H9 (cell line): ENCODE results near the gene GOLGA8S. TPM values are rescaled to one million over a fixed set of nuclear protein-coding genes. Genes with fewer than 3 reads are reported as not detected.

Source experiments
- DNase-seq: peaks from one replicate; pipeline ENCODE4 v3.0.0-alpha.2; 2017
- H2AFZ ChIP-seq: one replicate; pipeline ENCODE4 v1.6.1; 2013; ENCODE audit warnings: mild to moderate bottlenecking, low read length, control low read depth, moderate library complexity
- H2AK5ac ChIP-seq: 2 replicates; pipeline ENCODE4 v1.6.1; 2013; ENCODE audit warnings: low read length, control low read depth, mixed read lengths; ENCODE audit not compliant: insufficient read length
- H2BK120ac ChIP-seq: one replicate; pipeline ENCODE4 v1.6.1; 2013; ENCODE audit warnings: low read depth, mild to moderate bottlenecking, low read length, control low read depth, inconsistent platforms; ENCODE audit not compliant: poor library complexity, severe bottlenecking
- H2BK12ac ChIP-seq: 2 replicates; pipeline ENCODE4 v1.6.1; 2013; ENCODE audit warnings: low read length, control low read depth, mixed read lengths, low read depth; ENCODE audit not compliant: insufficient read length
- H2BK15ac ChIP-seq: 2 replicates; pipeline ENCODE4 v1.6.1; 2013; ENCODE audit warnings: low read depth, low read length, control low read depth
- H2BK20ac ChIP-seq: one replicate; pipeline ENCODE4 v1.6.1; 2013; ENCODE audit warnings: low read depth, mild to moderate bottlenecking, low read length, control low read depth, inconsistent platforms; ENCODE audit not compliant: poor library complexity, severe bottlenecking
- H2BK5ac ChIP-seq: 2 replicates; pipeline ENCODE4 v1.6.1; 2013; ENCODE audit warnings: low read length, control low read depth, mixed read lengths; ENCODE audit not compliant: insufficient read length
- H3K14ac ChIP-seq: 2 replicates; pipeline ENCODE4 v1.6.1; 2013; ENCODE audit warnings: low read length, control low read depth; ENCODE audit not compliant: insufficient read depth
- H3K18ac ChIP-seq: 2 replicates; pipeline ENCODE4 v1.6.1; 2013; ENCODE audit warnings: low read depth, mild to moderate bottlenecking, mixed read lengths, low read length, control low read depth; ENCODE audit not compliant: insufficient read length
- H3K23ac ChIP-seq: 2 replicates; pipeline ENCODE4 v1.6.1; 2013; ENCODE audit warnings: low read length, control low read depth, mixed read lengths, low read depth; ENCODE audit not compliant: insufficient read length
- H3K23me2 ChIP-seq: 2 replicates; pipeline ENCODE4 v1.6.1; 2013; ENCODE audit warnings: low read depth, mild to moderate bottlenecking, mixed read lengths, low read length, control low read depth; ENCODE audit not compliant: insufficient read length, poor library complexity, severe bottlenecking
- H3K27ac ChIP-seq: 2 replicates; pipeline ENCODE4 v1.5.1; 2013; ENCODE audit warnings: low read length, control low read depth, mixed read lengths, low read depth; ENCODE audit not compliant: insufficient read length
- H3K27me3 ChIP-seq: 2 replicates; pipeline ENCODE4 v1.6.1; 2013; ENCODE audit warnings: low read length, control low read depth, inconsistent platforms; ENCODE audit not compliant: insufficient read depth
- H3K4ac ChIP-seq: 2 replicates; pipeline ENCODE4 v1.6.1; 2013; ENCODE audit warnings: low read depth, mild to moderate bottlenecking, control low read depth, inconsistent platforms, low read length, moderate library complexity
- H3K4me1 ChIP-seq: 2 replicates; pipeline ENCODE4 v1.6.1; 2013; ENCODE audit warnings: low read length, control low read depth, inconsistent platforms; ENCODE audit not compliant: insufficient read depth
- H3K4me2 ChIP-seq: 2 replicates; pipeline ENCODE4 v1.6.1; 2013; ENCODE audit warnings: low read length, control low read depth, mixed read lengths; ENCODE audit not compliant: insufficient read length, insufficient read depth
- H3K56ac ChIP-seq: 2 replicates; pipeline ENCODE4 v1.6.1; 2013; ENCODE audit warnings: low read depth, mild to moderate bottlenecking, mixed read lengths, low read length, control low read depth; ENCODE audit not compliant: insufficient read length
- H3K79me1 ChIP-seq: 2 replicates; pipeline ENCODE4 v1.6.1; 2013; ENCODE audit warnings: low read depth, mild to moderate bottlenecking, moderate library complexity, low read length, control low read depth, inconsistent platforms; ENCODE audit not compliant: insufficient read depth, poor library complexity, severe bottlenecking
- H3K79me2 ChIP-seq: 2 replicates; pipeline ENCODE4 v1.6.1; 2013; ENCODE audit warnings: low read length, control low read depth, inconsistent platforms; ENCODE audit not compliant: insufficient read depth
- H3K9ac ChIP-seq: 2 replicates; pipeline ENCODE4 v1.6.1; 2013; ENCODE audit warnings: low read length, control low read depth, mixed read lengths; ENCODE audit not compliant: insufficient read length; ENCODE audit errors: extremely low read depth
- H3K9me3 ChIP-seq: one replicate; pipeline ENCODE4 v1.6.1; 2013; ENCODE audit warnings: low read depth, low read length, inconsistent platforms; ENCODE audit not compliant: control insufficient read depth
- H3T11ph ChIP-seq: one replicate; pipeline ENCODE4 v1.6.1; 2013; ENCODE audit warnings: mild to moderate bottlenecking, low read length, control low read depth, inconsistent platforms
- H4K20me1 ChIP-seq: one replicate; pipeline ENCODE4 v1.6.1; 2013; ENCODE audit not compliant: control insufficient read depth, insufficient read length, insufficient read depth
- H4K5ac ChIP-seq: 2 replicates; pipeline ENCODE4 v1.6.1; 2013; ENCODE audit warnings: low read depth, mild to moderate bottlenecking, mixed read lengths, low read length, control low read depth; ENCODE audit not compliant: insufficient read length
- H4K8ac ChIP-seq: replicated peaks from 2 replicates; pipeline ENCODE4 v1.6.1; 2013; ENCODE audit warnings: low read length, control low read depth, mixed read lengths, low read depth; ENCODE audit not compliant: insufficient read length
- H4K91ac ChIP-seq: 2 replicates; pipeline ENCODE4 v1.6.1; 2013; ENCODE audit warnings: low read depth, mild to moderate bottlenecking, moderate library complexity, mixed read lengths, low read length, control low read depth; ENCODE audit not compliant: insufficient read length
- H3K27ac Mint-ChIP-seq, 3 experiments: 2 replicates in 2 of 3; 3 replicates in 1 of 3; pipeline ENCODE4 v1.8.0; 2020 to 2021; ENCODE audit warnings: mixed read lengths in 3 of 3, mild to moderate bottlenecking in 1 of 3, moderate library complexity in 1 of 3
- H3K27me3 Mint-ChIP-seq: 2 replicates; pipeline ENCODE4 v1.8.0; 2021; ENCODE audit warnings: low read depth, mild to moderate bottlenecking, moderate library complexity, mixed read lengths
- H3K36me3 Mint-ChIP-seq, 3 experiments: 2 replicates in 2 of 3; 3 replicates in 1 of 3; pipeline ENCODE4 v1.8.0; 2020 to 2021; ENCODE audit warnings: low read depth in 3 of 3, mixed read lengths in 3 of 3; ENCODE audit not compliant: insufficient read depth in 1 of 3
- H3K4me1 Mint-ChIP-seq, 2 experiments: 2 replicates each; pipeline ENCODE4 v1.8.0; 2020; ENCODE audit warnings: mixed read lengths in 2 of 2
- H3K4me3 Mint-ChIP-seq, 2 experiments: 2 replicates in 1 of 2; 3 replicates in 1 of 2; pipeline ENCODE4 v1.8.0; 2020 to 2021; ENCODE audit warnings: mild to moderate bottlenecking in 2 of 2, mixed read lengths in 2 of 2, moderate library complexity in 1 of 2
- H3K9me3 Mint-ChIP-seq, 2 experiments: 2 replicates in 1 of 2; 3 replicates in 1 of 2; pipeline ENCODE4 v1.8.0; 2020; ENCODE audit warnings: mild to moderate bottlenecking in 2 of 2, mixed read lengths in 2 of 2, moderate library complexity in 1 of 2
- WGBS: extraction: QIAGEN DNeasy Blood & Tissue Kit; methylation state at CpG from one replicate; pipeline ENCODE4 v1.1.7; 2013; ENCODE audit warnings: missing lambda C conversion rate, low lambda C conversion rate, mixed read lengths; ENCODE audit not compliant: insufficient read length; ENCODE audit errors: extremely low coverage; 5-methylcytosine and 5-hydroxymethylcytosine counted together
- total RNA-seq: library from RNA; stranded (reverse); gene quantifications from 2 replicates; pipeline ENCODE4 v1.2.1, GENCODE V29; 2021
- TF ChIP-seq, protein P1 (sequence below): fragments of 200-600 bp; sonication (generic); conservative IDR thresholded peaks from 3 replicates; pipeline ENCODE4 v1.8.0; 2021; ENCODE audit warnings: antibody characterized with exemption, mild to moderate bottlenecking

Gene GOLGA8S
- total RNA-seq, 1 experiment from 2014 or later, result 0.07 TPM

DNA sequence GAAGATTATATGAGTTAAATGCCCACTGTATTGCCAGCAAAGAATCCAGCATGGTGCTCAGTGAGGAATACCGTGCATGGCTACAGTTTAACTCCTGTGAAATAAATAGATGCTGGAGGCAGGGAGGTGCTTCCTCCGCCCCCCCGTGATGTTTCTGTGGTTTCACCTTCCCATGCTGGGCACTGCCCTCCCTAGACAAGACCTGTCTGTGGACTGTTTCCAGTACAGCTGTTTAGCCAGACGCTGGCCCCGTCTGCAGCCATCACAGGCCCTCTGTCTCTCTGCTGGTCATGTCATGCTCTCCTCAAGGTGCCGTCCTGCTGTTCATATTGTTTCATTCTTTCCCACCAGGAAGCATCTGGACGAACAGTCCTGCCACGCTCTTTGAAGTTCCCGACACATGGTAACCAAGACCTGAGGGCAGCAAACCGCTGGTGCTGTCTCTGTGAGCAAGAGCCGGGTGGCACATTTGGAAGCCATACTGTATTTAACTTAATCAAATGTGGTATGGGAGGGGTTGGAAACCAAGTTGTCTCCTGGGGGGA lies 31.4 kb downstream of the GOLGA8S start:
- DNase-seq, result no peak
- peaks cover 64 to 78% of the 10 kb centered on the region in 2 experiments for H3K9me3 Mint-ChIP-seq
- Histone ChIP-seq H3K79me1 (no peaks in the 10 kb centered on the region), H4K8ac (no peak overlapping the region), H4K5ac (no peak overlapping the region), H4K91ac (no peak overlapping the region), H3T11ph (no peak overlapping the region), H4K20me1 (no peaks in the 10 kb centered on the region), H2BK15ac (no peak overlapping the region), H2BK12ac (no peak overlapping the region), H3K18ac (no peak overlapping the region), H3K9ac (no peak overlapping the region), H3K14ac (no peak overlapping the region), H3K56ac (no peak overlapping the region), H2BK120ac (no peak overlapping the region), H2BK5ac (no peak overlapping the region), H3K27ac (no peak overlapping the region), H3K4me1 (no peaks in the 10 kb centered on the region), H2BK20ac (no peak overlapping the region), H3K4ac (no peak overlapping the region), H3K23me2 (no peaks in the 10 kb centered on the region), H3K9me3 (peaks cover 39% of the 10 kb centered on the region), H3K27me3 (no peaks in the 10 kb centered on the region), H3K79me2 (no peaks in the 10 kb centered on the region), H2AFZ (no peak overlapping the region), H3K4me2 (no peak overlapping the region), H3K23ac (no peak overlapping the region), H2AK5ac (no peak overlapping the region)
- H3K4me3 Mint-ChIP-seq, result no peak overlapping the region
- WGBS, result no CpG with 5 or more reads among the region's 11 CpGs
- H3K4me1 Mint-ChIP-seq, result peaks cover 0 to 2% of the 10 kb centered on the region in 2 experiments; a peak in 1 of 4 replicates
- no peak overlapping the region for H3K27ac Mint-ChIP-seq
- H3K27me3 Mint-ChIP-seq, result no peaks in the 10 kb centered on the region
- peaks cover 0 to 3% (median 0%) of the 10 kb centered on the region in 3 experiments; a peak in 4 of 7 replicates for H3K36me3 Mint-ChIP-seq
- TF ChIP-seq, protein P1, sequence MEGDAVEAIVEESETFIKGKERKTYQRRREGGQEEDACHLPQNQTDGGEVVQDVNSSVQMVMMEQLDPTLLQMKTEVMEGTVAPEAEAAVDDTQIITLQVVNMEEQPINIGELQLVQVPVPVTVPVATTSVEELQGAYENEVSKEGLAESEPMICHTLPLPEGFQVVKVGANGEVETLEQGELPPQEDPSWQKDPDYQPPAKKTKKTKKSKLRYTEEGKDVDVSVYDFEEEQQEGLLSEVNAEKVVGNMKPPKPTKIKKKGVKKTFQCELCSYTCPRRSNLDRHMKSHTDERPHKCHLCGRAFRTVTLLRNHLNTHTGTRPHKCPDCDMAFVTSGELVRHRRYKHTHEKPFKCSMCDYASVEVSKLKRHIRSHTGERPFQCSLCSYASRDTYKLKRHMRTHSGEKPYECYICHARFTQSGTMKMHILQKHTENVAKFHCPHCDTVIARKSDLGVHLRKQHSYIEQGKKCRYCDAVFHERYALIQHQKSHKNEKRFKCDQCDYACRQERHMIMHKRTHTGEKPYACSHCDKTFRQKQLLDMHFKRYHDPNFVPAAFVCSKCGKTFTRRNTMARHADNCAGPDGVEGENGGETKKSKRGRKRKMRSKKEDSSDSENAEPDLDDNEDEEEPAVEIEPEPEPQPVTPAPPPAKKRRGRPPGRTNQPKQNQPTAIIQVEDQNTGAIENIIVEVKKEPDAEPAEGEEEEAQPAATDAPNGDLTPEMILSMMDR, result no peak
